IPS-18c (cell line): ENCODE results near the gene ZNF107.
"Not testable (repeated sequence)": the region's sequence is repeated elsewhere in the genome, so short reads cannot be mapped to it uniquely, and the experiment has no call there.

Source experiments
- H3K4me3 ChIP-seq: 2 replicates; pipeline ENCODE4 v1.7.0; 2013; ENCODE audit warnings: low read depth, mild to moderate bottlenecking, low read length, moderate library complexity; ENCODE audit not compliant: insufficient read depth
- H3K9me3 ChIP-seq: one replicate; pipeline ENCODE4 v1.6.1; 2013; ENCODE audit warnings: mild to moderate bottlenecking, low read length, moderate library complexity; ENCODE audit not compliant: control insufficient read depth, insufficient read depth

Gene ZNF107

GRCh38 chr7:64686493-64687184 lies 20.7 kb downstream of the ZNF107 start:
- Histone ChIP-seq H3K9me3 (no peaks in the 10 kb centered on the region), H3K4me3 (no peak overlapping the region)

DNA sequence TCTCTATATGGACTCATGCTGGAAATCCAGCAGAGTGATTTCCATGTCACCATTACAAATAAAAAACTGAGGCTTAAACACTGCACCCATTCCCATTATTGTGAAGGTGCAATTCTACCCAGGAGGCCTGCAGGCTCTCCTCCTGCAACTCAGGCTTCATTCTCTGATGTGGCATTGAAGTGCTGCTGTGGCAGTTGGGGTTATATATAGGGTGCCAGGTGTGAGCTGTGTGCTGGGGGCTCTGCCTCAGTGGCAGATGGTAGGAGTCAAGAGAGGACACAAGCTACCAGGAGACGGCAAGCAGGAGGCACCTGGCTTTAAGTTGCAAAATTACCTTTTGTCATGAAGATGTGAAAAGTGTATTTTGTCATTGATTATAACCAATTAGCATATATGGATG lies 21.3 kb downstream of the ZNF107 start:
- no peaks in the 10 kb centered on the region for H3K9me3 ChIP-seq
- H3K4me3 ChIP-seq, result no peak overlapping the region

- Histone ChIP-seq H3K9me3 (peaks cover 6% of the 10 kb centered on the region), H3K4me3 (no peak overlapping the region)
Observed at GRCh38 chr7:64688988-64689387, 23.1 kb downstream of the ZNF107 start.

DNA sequence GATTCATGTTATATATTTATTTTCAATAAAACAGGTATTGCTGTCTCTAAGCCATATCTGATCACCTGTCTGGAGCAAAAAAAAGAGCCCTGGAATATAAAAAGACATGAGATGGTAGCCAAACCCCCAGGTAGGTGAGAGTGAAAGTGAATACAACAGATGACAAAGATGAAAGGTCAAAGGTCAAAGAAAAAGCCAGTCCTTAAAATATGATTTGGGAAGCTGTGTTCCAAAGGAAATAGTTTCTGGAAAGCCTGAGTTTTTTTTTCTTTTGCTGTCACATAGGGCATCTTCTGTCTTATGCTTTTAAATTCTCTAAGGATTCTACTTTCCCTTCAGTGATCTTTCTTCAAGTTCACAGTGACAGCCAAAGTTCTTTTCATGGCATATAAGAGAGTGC lies 25.9 kb downstream of the ZNF107 start:
- H3K4me3 ChIP-seq, result no peak overlapping the region
- peaks cover 7% of the 10 kb centered on the region for H3K9me3 ChIP-seq

- not testable (repeated sequence) for H3K4me3 ChIP-seq
- H3K9me3 ChIP-seq, result peaks cover 13% of the 10 kb centered on the region
Observed at GRCh38 chr7:64697863-64698262, 31.9 kb downstream of the ZNF107 start.

DNA sequence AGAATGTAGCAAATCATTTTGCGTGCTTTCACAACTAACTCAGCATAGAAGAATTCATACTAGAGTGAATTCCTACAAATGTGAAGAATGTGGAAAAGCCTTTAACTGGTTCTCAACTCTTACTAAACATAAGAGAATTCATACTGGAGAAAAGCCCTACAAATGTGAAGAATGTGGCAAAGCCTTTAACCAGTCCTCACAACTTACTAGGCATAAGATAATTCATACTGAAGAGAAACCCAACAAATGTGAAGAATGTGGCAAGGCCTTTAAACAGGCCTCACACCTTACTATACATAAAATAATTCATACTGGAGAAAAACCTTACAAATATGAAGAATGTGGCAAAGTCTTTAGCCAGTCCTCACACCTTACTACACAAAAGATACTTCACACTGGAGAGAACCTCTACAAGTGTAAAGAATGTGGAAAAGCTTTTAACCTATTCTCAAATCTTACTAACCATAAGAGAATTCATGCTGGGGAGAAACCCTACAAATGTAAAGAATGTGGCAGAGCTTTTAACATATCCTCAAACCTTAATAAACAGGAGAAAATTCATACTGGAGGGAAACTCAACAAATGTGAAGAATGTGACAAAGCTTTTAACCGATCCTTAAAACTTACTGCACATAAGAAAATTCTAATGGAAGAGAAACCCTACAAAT lies 40.8 kb downstream of the ZNF107 start:
- H3K4me3 ChIP-seq, result no peak overlapping the region
- peaks cover 7% of the 10 kb centered on the region for H3K9me3 ChIP-seq

- H3K9me3 ChIP-seq, result not testable (repeated sequence)
Observed at GRCh38 chr7:64717896-64718295, 52.0 kb downstream of the ZNF107 start.

GRCh38 chr7:64729089-64729848 lies 63.3 kb downstream of the ZNF107 start:
- peaks cover 3% of the 10 kb centered on the region for H3K9me3 ChIP-seq
- H3K4me3 ChIP-seq, result no peak overlapping the region

More at GRCh38 chr7:64717896-64718295, 52.0 kb downstream of the ZNF107 start:
- H3K4me3 ChIP-seq, result not testable (repeated sequence)

- peaks cover 7% of the 10 kb centered on the region for H3K9me3 ChIP-seq
Observed at GRCh38 chr7:64733550-64734240, 67.8 kb downstream of the ZNF107 start.

DNA sequence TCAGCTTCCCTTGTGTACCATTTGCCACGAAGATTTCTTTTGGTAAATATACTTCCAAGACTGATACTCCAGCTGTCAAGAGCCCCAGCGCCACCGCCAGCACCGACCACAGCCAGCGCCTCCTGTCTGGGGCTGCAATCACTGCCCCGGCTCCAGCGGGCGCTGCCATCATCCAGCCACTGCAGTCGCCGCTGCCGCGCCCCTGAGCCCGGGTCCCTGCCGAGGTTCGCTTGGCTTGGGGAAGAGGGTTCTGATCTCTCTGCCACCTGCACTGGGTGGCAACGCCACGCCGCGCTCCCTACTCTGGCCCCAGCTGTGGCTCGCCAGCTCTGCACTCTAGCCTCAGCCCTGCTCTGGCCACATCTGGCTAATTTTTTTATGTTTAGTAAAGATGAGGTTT lies 70.6 kb downstream of the ZNF107 start:
- peaks cover 6% of the 10 kb centered on the region for H3K9me3 ChIP-seq
- no peak overlapping the region for H3K4me3 ChIP-seq

More at GRCh38 chr7:64733550-64734240, 67.8 kb downstream of the ZNF107 start:
- no peak overlapping the region for H3K4me3 ChIP-seq

GRCh38 chr7:64738403-64738802 lies 72.5 kb downstream of the ZNF107 start:
- not testable (repeated sequence) for H3K4me3 ChIP-seq, H3K9me3 ChIP-seq

DNA sequence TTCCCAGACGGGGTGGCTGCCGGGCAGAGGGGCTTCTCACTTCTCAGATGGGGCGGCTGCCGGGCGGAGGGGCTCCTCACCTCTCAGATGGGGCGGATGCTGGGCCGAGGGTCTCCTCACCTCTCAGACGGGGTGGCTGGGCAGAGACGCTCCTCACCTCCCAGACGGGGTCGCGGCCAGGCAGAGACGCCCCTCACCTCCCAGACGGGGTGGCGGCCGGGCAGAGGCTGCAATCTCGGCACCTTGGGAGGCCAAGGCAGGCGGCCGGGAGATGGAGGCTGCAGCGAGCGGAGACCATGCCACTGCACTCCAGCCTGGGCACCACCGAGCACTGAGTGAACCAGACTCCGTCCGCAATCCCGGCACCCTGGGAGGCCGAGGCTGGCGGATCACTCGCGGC lies 73.0 kb downstream of the ZNF107 start:
- not testable (repeated sequence) for H3K9me3 ChIP-seq, H3K4me3 ChIP-seq

GRCh38 chr7:64744680-64745079 lies 78.7 kb downstream of the ZNF107 start:
- H3K4me3 ChIP-seq, result no peak overlapping the region; the same call in 1 of the 2 replicates
- H3K9me3 ChIP-seq, result peaks cover 7% of the 10 kb centered on the region

DNA sequence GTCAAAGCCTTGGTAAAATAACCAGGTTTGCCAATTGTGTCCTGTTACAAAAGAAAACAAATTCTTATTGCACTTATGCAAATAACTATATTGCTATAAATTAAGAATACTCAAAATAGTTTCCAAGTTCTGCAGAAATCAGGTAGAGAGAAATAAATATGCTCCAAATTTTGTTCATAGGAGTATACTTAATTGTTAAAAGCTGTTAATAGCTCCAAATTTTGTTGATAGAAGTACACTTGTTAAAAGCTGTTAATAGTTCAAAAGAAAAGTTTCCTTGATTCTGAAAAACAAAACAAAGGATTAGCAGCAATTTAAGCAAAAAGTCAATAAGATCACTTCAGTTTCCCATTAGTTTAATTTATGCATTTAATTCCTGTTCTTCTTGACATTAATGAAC lies 81.9 kb downstream of the ZNF107 start:
- no peak overlapping the region for H3K4me3 ChIP-seq
- H3K9me3 ChIP-seq, result peaks cover 11% of the 10 kb centered on the region

DNA sequence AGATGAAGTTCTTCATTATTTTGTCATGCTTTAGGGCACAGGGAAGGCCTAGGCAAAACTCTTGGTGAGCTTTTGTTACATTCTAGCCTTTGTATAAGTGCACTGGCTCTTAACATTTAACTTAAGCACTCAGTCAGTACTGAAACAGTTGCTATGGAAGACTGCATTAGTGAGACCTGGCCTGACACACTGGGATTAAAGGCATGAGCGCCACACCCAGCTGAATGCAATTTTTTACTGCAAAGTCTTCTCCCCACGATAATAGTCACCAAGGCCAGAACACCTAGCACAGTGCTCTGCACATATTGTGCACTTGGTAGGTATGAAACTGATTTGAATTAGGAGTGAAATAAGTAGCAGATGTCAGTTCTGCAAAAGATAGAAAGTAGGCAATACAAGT lies 87.1 kb downstream of the ZNF107 start:
- peaks cover 19% of the 10 kb centered on the region for H3K9me3 ChIP-seq
- H3K4me3 ChIP-seq, result no peak overlapping the region

GRCh38 chr7:64755865-64756264 lies 89.9 kb downstream of the ZNF107 start:
- peaks cover 19% of the 10 kb centered on the region for H3K9me3 ChIP-seq

DNA sequence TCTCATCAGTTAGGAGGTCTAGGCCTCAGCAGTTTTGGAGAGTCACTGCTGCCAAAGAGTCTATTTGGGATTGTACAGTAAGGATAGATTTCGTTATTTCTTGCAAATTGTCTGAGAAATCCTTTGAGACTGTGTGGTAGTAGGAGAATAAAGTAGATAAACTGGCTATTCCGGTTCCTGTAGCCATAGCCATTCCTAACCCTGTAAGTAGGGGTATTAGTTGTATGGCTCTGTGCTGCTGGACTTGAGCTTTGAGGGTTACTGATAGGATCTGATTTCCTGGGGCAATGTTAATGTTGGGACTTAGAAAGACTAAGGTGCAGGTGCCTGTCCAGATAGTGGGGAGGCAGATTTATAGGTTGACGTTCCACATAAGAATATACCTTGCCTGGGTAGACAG lies 92.2 kb downstream of the ZNF107 start:
- Histone ChIP-seq H3K9me3 (peaks cover 17% of the 10 kb centered on the region), H3K4me3 (no peak overlapping the region)

More at GRCh38 chr7:64755865-64756264, 89.9 kb downstream of the ZNF107 start:
- H3K4me3 ChIP-seq, result no peak overlapping the region
